MM.1S (cell line): ENCODE measurements around the gene ZNF764.
"Not testable (repeated sequence)": the region's sequence is repeated elsewhere in the genome, so short reads cannot be mapped to it uniquely, and the experiment has no call there.

Experiments used
- DNase-seq: peaks from one replicate; pipeline ENCODE4 v3.0.0-alpha.2; 2015
- H2AFZ ChIP-seq: fragments of 300-600 bp; sonication (generic); 2 replicates; pipeline ENCODE4 v1.6.0; 2016; ENCODE audit warnings: antibody characterized with exemption, low read length
- H3F3A ChIP-seq: fragments of 300-600 bp; sonication (generic); 2 replicates; pipeline ENCODE4 v1.6.1; 2016; ENCODE audit warnings: mild to moderate bottlenecking, antibody characterized with exemption, low read length, moderate library complexity, mixed read lengths; ENCODE audit not compliant: insufficient read depth
- H3K27ac ChIP-seq: fragments of 300-600 bp; sonication (generic); 2 replicates; pipeline ENCODE4 v1.5.1; 2016; ENCODE audit warnings: mild to moderate bottlenecking, low read length
- H3K27me3 ChIP-seq: fragments of 300-600 bp; sonication (generic); replicated peaks from 2 replicates; pipeline ENCODE4 v1.6.0; 2016; ENCODE audit warnings: low read length; ENCODE audit not compliant: insufficient read depth
- H3K36me3 ChIP-seq: fragments of 300-600 bp; sonication (generic); replicated peaks from 2 replicates; pipeline ENCODE4 v1.6.1; 2016; ENCODE audit warnings: mild to moderate bottlenecking, low read length, mixed read lengths; ENCODE audit not compliant: insufficient read depth
- H3K4me1 ChIP-seq: fragments of 300-600 bp; sonication (generic); 2 replicates; pipeline ENCODE4 v1.6.1; 2016; ENCODE audit warnings: low read length, mixed read lengths
- H3K4me2 ChIP-seq: fragments of 300-600 bp; sonication (generic); 2 replicates; pipeline ENCODE4 v1.6.0; 2016; ENCODE audit warnings: low read depth, low read length
- H3K4me3 ChIP-seq: fragments of 300-600 bp; sonication (generic); 2 replicates; pipeline ENCODE4 v1.5.1; 2016; ENCODE audit warnings: low read length, mixed read lengths
- H3K79me2 ChIP-seq: fragments of 300-600 bp; sonication (generic); 2 replicates; pipeline ENCODE4 v1.6.1; 2016; ENCODE audit warnings: mixed run types, low read length, mixed read lengths
- H3K9ac ChIP-seq: fragments of 300-600 bp; sonication (generic); 2 replicates; pipeline ENCODE4 v1.6.1; 2016; ENCODE audit warnings: low read length, mixed read lengths
- H3K9me2 ChIP-seq: fragments of 300-600 bp; sonication (generic); replicated peaks from 2 replicates; pipeline ENCODE4 v1.6.1; 2016; ENCODE audit warnings: mild to moderate bottlenecking, low read length, mixed read lengths; ENCODE audit not compliant: insufficient read depth
- H3K9me3 ChIP-seq: fragments of 300-600 bp; sonication (generic); replicated peaks from 2 replicates; pipeline ENCODE4 v1.6.1; 2016; ENCODE audit warnings: mild to moderate bottlenecking, low read length, mixed read lengths; ENCODE audit not compliant: insufficient read depth
- H4K20me1 ChIP-seq: fragments of 300-600 bp; sonication (generic); 2 replicates; pipeline ENCODE4 v1.6.1; 2016; ENCODE audit warnings: mild to moderate bottlenecking, low read length, moderate library complexity, mixed read lengths; ENCODE audit not compliant: insufficient read depth
- CTCF ChIP-seq: fragments of 300-600 bp; sonication (generic); IDR thresholded peaks from 2 replicates; pipeline ENCODE4 v1.5.1; 2016; ENCODE audit warnings: antibody characterized with exemption, low read length, mixed read lengths
- EZH2 ChIP-seq: fragments of 300-600 bp; sonication (generic); optimal IDR thresholded peaks from 2 replicates; pipeline ENCODE3; 2017; ENCODE audit warnings: low read depth, mild to moderate bottlenecking, antibody characterized with exemption, low read length, mixed read lengths
- EZH2phosphoT487 ChIP-seq: fragments of 300-600 bp; sonication (generic); IDR thresholded peaks from 2 replicates; pipeline ENCODE4 v1.6.1; 2018; ENCODE audit warnings: antibody characterized with exemption, low read length

ZNF764 gene

GRCh38 chr16:30601966-30602365 lies 43.8 kb upstream of the ZNF764 start:
- Histone ChIP-seq H4K20me1 (no peaks in the 10 kb centered on the region), H3F3A (no peaks in the 10 kb centered on the region), H3K79me2 (no peaks in the 10 kb centered on the region), H3K9ac (no peak overlapping the region), H3K9me2 (no peaks in the 10 kb centered on the region), H2AFZ (no peak overlapping the region), H3K27me3 (no peaks in the 10 kb centered on the region), H3K4me3 (no peak overlapping the region), H3K27ac (no peak overlapping the region), H3K36me3 (no peaks in the 10 kb centered on the region), H3K4me1 (no peaks in the 10 kb centered on the region), H3K9me3 (no peaks in the 10 kb centered on the region), H3K4me2 (no peak overlapping the region)
- no peak for DNase-seq
- TF ChIP-seq EZH2, result no peak
- no peak for TF ChIP-seq CTCF
- no peak for TF ChIP-seq EZH2phosphoT487

GRCh38 chr16:30600929-30601328 lies 42.8 kb upstream of the ZNF764 start:
- no peaks in the 10 kb centered on the region for H3K79me2 ChIP-seq
- H3K36me3 ChIP-seq, result no peaks in the 10 kb centered on the region
- H2AFZ ChIP-seq, result no peak overlapping the region
- H3K27ac ChIP-seq, result no peak overlapping the region
- H3K27me3 ChIP-seq, result no peaks in the 10 kb centered on the region
- H3K9me2 ChIP-seq, result no peaks in the 10 kb centered on the region
- H3K4me2 ChIP-seq, result no peak overlapping the region
- no peak overlapping the region for H3K9ac ChIP-seq
- H3F3A ChIP-seq, result no peaks in the 10 kb centered on the region
- no peaks in the 10 kb centered on the region for H4K20me1 ChIP-seq
- no peaks in the 10 kb centered on the region for H3K4me1 ChIP-seq
- no peaks in the 10 kb centered on the region for H3K9me3 ChIP-seq
- no peak for DNase-seq
- no peak overlapping the region for H3K4me3 ChIP-seq
- no peak for TF ChIP-seq EZH2
- TF ChIP-seq CTCF, result no peak
- no peak for TF ChIP-seq EZH2phosphoT487

- TF ChIP-seq EZH2 (no peak), CTCF (no peak), EZH2phosphoT487 (no peak)
- Histone ChIP-seq H3K36me3 (no peaks in the 10 kb centered on the region), H3F3A (no peaks in the 10 kb centered on the region), H3K4me2 (no peak overlapping the region), H4K20me1 (no peaks in the 10 kb centered on the region), H3K27me3 (no peaks in the 10 kb centered on the region), H3K9me3 (no peaks in the 10 kb centered on the region), H3K79me2 (no peaks in the 10 kb centered on the region), H3K9me2 (no peaks in the 10 kb centered on the region), H3K4me3 (no peak overlapping the region), H3K9ac (no peak overlapping the region), H3K4me1 (no peaks in the 10 kb centered on the region), H3K27ac (no peak overlapping the region), H2AFZ (no peak overlapping the region)
- DNase-seq, result no peak
These were observed 42.0 kb upstream of the ZNF764 start for GRCh38 chr16:30600215-30600614.

- Histone ChIP-seq H3K4me2 (no peak overlapping the region), H3K27ac (no peak overlapping the region), H3K9ac (no peak overlapping the region), H3F3A (no peaks in the 10 kb centered on the region), H3K9me3 (no peaks in the 10 kb centered on the region), H3K79me2 (no peaks in the 10 kb centered on the region), H3K27me3 (no peaks in the 10 kb centered on the region), H3K4me1 (no peaks in the 10 kb centered on the region), H2AFZ (no peak overlapping the region), H4K20me1 (no peaks in the 10 kb centered on the region), H3K36me3 (no peaks in the 10 kb centered on the region), H3K4me3 (no peak overlapping the region), H3K9me2 (no peaks in the 10 kb centered on the region)
- no peak for TF ChIP-seq EZH2
- no peak for TF ChIP-seq EZH2phosphoT487
- no peak for TF ChIP-seq CTCF
- no peak for DNase-seq
These were observed 34.7 kb upstream of the ZNF764 start for GRCh38 chr16:30592871-30593270.

GRCh38 chr16:30590869-30591268 lies 32.7 kb upstream of the ZNF764 start:
- not testable (repeated sequence) for H3K36me3 ChIP-seq, H4K20me1 ChIP-seq, H3K9me2 ChIP-seq, H3K9ac ChIP-seq, H2AFZ ChIP-seq, H3K27me3 ChIP-seq, H3K9me3 ChIP-seq, H3K79me2 ChIP-seq, H3K4me1 ChIP-seq, H3K4me2 ChIP-seq, H3F3A ChIP-seq, H3K4me3 ChIP-seq, H3K27ac ChIP-seq, DNase-seq
